ENCODE measurements around the gene PHLDB2.

The PHLDB2 gene

DNA sequence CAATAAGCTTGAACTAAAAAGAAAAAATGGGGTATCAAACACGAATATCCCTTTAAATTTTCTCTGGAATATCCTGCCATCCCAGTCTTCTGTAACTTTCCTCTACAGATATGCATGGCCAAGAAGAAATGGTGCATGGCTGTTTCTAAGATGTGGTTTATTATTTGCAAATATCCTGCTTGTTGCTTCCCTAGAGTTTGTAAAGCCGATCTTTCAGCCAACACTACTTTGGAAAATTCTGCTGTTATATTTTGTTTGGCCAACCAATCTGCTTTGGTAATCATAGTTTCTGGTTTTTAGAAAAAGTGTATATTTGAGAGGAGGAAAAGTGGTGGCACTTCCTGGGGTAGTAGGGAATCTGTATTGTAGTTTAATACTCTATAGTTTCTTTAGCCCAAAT, 13.9 kb downstream of the PHLDB2 start:
- no peak for DNase-seq (ENCODE audit: low read depth)
- TF ChIP-seq POLR2A (IDR thresholded peaks at IDR 0.05; ENCODE audit: extremely low read depth, insufficient read length): no peak
- TF ChIP-seq, protein P1, sequence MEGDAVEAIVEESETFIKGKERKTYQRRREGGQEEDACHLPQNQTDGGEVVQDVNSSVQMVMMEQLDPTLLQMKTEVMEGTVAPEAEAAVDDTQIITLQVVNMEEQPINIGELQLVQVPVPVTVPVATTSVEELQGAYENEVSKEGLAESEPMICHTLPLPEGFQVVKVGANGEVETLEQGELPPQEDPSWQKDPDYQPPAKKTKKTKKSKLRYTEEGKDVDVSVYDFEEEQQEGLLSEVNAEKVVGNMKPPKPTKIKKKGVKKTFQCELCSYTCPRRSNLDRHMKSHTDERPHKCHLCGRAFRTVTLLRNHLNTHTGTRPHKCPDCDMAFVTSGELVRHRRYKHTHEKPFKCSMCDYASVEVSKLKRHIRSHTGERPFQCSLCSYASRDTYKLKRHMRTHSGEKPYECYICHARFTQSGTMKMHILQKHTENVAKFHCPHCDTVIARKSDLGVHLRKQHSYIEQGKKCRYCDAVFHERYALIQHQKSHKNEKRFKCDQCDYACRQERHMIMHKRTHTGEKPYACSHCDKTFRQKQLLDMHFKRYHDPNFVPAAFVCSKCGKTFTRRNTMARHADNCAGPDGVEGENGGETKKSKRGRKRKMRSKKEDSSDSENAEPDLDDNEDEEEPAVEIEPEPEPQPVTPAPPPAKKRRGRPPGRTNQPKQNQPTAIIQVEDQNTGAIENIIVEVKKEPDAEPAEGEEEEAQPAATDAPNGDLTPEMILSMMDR (IDR thresholded peaks at IDR 0.05; ENCODE audit: low read depth, low read length): no peak
- H3K4me3 ChIP-seq (ENCODE audit: low read depth, low read length): no peak overlapping the region

DNA sequence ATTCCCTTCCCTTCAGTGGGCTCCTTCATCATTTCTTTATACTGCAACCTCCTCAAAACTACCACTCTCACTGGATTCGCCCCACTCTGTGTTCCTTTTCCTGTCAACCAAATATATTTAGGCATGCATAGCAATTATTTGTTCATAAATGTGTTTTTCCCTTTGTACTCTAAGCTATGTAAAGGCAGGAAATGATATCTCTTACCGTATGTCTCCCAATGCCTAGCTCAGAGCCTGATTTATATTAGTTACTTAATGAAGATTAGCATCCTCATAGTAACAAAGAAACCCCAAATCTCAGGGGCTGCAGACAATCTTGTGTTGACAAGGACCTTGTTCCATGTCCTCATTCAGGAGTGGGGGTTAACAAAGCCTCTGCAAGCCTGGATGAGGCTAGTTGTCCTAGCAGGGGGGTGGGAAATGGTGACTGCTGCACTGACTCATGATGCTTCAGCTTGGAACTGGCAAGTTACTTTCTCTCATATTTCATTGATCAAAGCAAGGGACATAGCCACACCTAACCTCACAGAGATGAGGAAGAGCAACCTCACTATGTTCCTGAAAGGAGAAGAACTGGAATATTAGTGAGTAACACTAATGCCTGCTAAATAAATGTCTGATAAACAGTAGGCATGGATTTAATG, 15.2 kb downstream of the PHLDB2 start:
- H3K4me3 ChIP-seq (ENCODE audit: low read depth, low read length): no peak overlapping the region
- DNase-seq (ENCODE audit: low read depth): no peak
- TF ChIP-seq MYC (IDR thresholded peaks at IDR 0.05; ENCODE audit: low read depth, low read length): no peak
- TF ChIP-seq POLR2A (IDR thresholded peaks at IDR 0.05; ENCODE audit: extremely low read depth, insufficient read length): no peak
- TF ChIP-seq, protein P2, sequence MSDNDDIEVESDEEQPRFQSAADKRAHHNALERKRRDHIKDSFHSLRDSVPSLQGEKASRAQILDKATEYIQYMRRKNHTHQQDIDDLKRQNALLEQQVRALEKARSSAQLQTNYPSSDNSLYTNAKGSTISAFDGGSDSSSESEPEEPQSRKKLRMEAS (IDR thresholded peaks at IDR 0.05; ENCODE audit: low read depth, low read length): no peak
- TF ChIP-seq, protein P1 (IDR thresholded peaks at IDR 0.05; ENCODE audit: low read depth, low read length): no peak

DNA sequence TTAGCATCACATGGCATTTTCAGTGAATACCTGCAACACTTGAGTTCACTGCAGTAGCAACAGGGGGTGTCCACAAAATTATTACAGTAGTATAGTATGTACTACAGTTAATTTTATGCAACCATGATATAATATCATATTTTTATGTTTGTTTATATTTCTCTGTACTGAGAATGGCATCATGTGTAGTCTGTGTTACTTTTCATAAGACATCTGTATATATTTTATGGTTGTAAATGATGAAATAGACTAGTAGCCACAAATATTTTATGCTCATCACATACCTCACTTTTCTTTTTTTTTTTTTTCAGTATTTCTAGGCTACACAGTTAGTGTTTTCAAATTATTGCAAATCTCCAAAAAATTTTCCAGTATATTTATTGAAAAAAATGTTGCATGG, 22.4 kb downstream of the PHLDB2 start:
- no peak overlapping the region for H3K4me3 ChIP-seq (ENCODE audit: low read depth, low read length)
- TF ChIP-seq MYC (IDR thresholded peaks at IDR 0.05; ENCODE audit: low read depth, low read length) (no peak), POLR2A (IDR thresholded peaks at IDR 0.05; ENCODE audit: extremely low read depth, insufficient read length) (no peak)
- TF ChIP-seq, protein P2 (IDR thresholded peaks at IDR 0.05; ENCODE audit: low read depth, low read length): no peak
- TF ChIP-seq, protein P1 (IDR thresholded peaks at IDR 0.05; ENCODE audit: low read depth, low read length): no peak
- no peak for DNase-seq (ENCODE audit: low read depth)

- DNase-seq (ENCODE audit: low read depth): no peak
- H3K4me3 ChIP-seq (ENCODE audit: low read depth, low read length): no peak overlapping the region
- TF ChIP-seq POLR2A (IDR thresholded peaks at IDR 0.05; ENCODE audit: extremely low read depth, insufficient read length): no peak
- TF ChIP-seq, protein P1 (IDR thresholded peaks at IDR 0.05; ENCODE audit: low read depth, low read length): no peak
- TF ChIP-seq MYC (IDR thresholded peaks at IDR 0.05; ENCODE audit: low read depth, low read length): no peak
- TF ChIP-seq, protein P2 (IDR thresholded peaks at IDR 0.05; ENCODE audit: low read depth, low read length): no peak
These were observed 23.1 kb downstream of the PHLDB2 start for GRCh38 chr3:111882194-111882593.

GRCh38 chr3:111882799-111883198, 23.7 kb downstream of the PHLDB2 start:
- no peak overlapping the region for H3K4me3 ChIP-seq (ENCODE audit: low read depth, low read length)
- DNase-seq (ENCODE audit: low read depth): no peak
- TF ChIP-seq, protein P2 (IDR thresholded peaks at IDR 0.05; ENCODE audit: low read depth, low read length): no peak
- TF ChIP-seq, protein P1 (IDR thresholded peaks at IDR 0.05; ENCODE audit: low read depth, low read length): no peak
- TF ChIP-seq MYC (IDR thresholded peaks at IDR 0.05; ENCODE audit: low read depth, low read length) (no peak), POLR2A (IDR thresholded peaks at IDR 0.05; ENCODE audit: extremely low read depth, insufficient read length) (no peak)

Measured in NB4 (cell line).